ENCODE data around the gene MED9. TPM values are rescaled to one million over a fixed set of nuclear protein-coding genes. Genes with fewer than 3 reads are reported as not detected.

The MED9 gene
- total and polyA plus RNA-seq, 4 donors: 6.4 to 12.5 (median 8.8) TPM

GRCh38 chr17:17533901-17534441, 57.2 kb downstream of the MED9 start:
- H3K36me3 ChIP-seq (ENCODE audit: control insufficient read depth in 4 of 4, insufficient read depth in 3 of 4, low read depth in 1 of 4, low read length in 3 of 4): no peaks in the 10 kb centered on the region
- H3K4me3 ChIP-seq (ENCODE audit: low read depth in 1 of 3, low read length in 3 of 3): no peak overlapping the region
- no peaks in the 10 kb centered on the region for H3K27me3 ChIP-seq (ENCODE audit: control insufficient read depth in 4 of 4, insufficient read depth in 4 of 4, low read length in 3 of 4)
- DNase-seq (ENCODE audit: low spot score): no peak
- peak overlapping the region; percentile 37 to 71 for H3K27ac ChIP-seq (ENCODE audit: low read depth in 1 of 2, low read length in 2 of 2)
- no peaks in the 10 kb centered on the region for H3K9me3 ChIP-seq (ENCODE audit: control insufficient read depth in 4 of 4, low read length in 3 of 4)
- peaks cover 19 to 50% (median 35%) of the 10 kb centered on the region in 4 donors for H3K4me1 ChIP-seq (ENCODE audit: control insufficient read depth in 4 of 4, insufficient read depth in 4 of 4, low read length in 3 of 4)
- no peak overlapping the region for H3K9ac ChIP-seq (ENCODE audit: low read depth in 1 of 2, low read length in 2 of 2)
- TF ChIP-seq RAD21 (IDR thresholded peaks at IDR 0.05) (peak in 1 of 2 donors; percentile 8), JUND (IDR thresholded peaks at IDR 0.05) (peak in 1 of 2 donors; percentile 15), YY1 (IDR thresholded peaks at IDR 0.05) (no peak), EGR1 (IDR thresholded peaks at IDR 0.05; ENCODE audit: low read depth in 2 of 2) (no peak), HNF4G (IDR thresholded peaks at IDR 0.05) (no peak), NR2F2 (IDR thresholded peaks at IDR 0.05) (no peak), FOXA1 (IDR thresholded peaks at IDR 0.05) (peak; percentile 11), MAX (IDR thresholded peaks at IDR 0.05) (no peak), CTCF (IDR thresholded peaks at IDR 0.05; ENCODE audit: low read depth, low read length, missing input control) (no peak), SP1 (IDR thresholded peaks at IDR 0.05) (peak; percentile 64), FOXA2 (IDR thresholded peaks at IDR 0.05) (peak; percentile 75), GABPA (IDR thresholded peaks at IDR 0.05 in 1 of 2, conservative IDR thresholded peaks at IDR 0.05 in 1 of 2) (no peak), ATF3 (IDR thresholded peaks at IDR 0.05) (no peak), TAF1 (conservative IDR thresholded peaks at IDR 0.05) (no peak), HNF4A (conservative IDR thresholded peaks at IDR 0.05) (peak; percentile 39 to 58), RXRA (IDR thresholded peaks at IDR 0.05) (peak; percentile 59 to 84)
- TF ChIP-seq, protein P1, sequence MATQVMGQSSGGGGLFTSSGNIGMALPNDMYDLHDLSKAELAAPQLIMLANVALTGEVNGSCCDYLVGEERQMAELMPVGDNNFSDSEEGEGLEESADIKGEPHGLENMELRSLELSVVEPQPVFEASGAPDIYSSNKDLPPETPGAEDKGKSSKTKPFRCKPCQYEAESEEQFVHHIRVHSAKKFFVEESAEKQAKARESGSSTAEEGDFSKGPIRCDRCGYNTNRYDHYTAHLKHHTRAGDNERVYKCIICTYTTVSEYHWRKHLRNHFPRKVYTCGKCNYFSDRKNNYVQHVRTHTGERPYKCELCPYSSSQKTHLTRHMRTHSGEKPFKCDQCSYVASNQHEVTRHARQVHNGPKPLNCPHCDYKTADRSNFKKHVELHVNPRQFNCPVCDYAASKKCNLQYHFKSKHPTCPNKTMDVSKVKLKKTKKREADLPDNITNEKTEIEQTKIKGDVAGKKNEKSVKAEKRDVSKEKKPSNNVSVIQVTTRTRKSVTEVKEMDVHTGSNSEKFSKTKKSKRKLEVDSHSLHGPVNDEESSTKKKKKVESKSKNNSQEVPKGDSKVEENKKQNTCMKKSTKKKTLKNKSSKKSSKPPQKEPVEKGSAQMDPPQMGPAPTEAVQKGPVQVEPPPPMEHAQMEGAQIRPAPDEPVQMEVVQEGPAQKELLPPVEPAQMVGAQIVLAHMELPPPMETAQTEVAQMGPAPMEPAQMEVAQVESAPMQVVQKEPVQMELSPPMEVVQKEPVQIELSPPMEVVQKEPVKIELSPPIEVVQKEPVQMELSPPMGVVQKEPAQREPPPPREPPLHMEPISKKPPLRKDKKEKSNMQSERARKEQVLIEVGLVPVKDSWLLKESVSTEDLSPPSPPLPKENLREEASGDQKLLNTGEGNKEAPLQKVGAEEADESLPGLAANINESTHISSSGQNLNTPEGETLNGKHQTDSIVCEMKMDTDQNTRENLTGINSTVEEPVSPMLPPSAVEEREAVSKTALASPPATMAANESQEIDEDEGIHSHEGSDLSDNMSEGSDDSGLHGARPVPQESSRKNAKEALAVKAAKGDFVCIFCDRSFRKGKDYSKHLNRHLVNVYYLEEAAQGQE (IDR thresholded peaks at IDR 0.05): no peak
- TF ChIP-seq, protein P2, sequence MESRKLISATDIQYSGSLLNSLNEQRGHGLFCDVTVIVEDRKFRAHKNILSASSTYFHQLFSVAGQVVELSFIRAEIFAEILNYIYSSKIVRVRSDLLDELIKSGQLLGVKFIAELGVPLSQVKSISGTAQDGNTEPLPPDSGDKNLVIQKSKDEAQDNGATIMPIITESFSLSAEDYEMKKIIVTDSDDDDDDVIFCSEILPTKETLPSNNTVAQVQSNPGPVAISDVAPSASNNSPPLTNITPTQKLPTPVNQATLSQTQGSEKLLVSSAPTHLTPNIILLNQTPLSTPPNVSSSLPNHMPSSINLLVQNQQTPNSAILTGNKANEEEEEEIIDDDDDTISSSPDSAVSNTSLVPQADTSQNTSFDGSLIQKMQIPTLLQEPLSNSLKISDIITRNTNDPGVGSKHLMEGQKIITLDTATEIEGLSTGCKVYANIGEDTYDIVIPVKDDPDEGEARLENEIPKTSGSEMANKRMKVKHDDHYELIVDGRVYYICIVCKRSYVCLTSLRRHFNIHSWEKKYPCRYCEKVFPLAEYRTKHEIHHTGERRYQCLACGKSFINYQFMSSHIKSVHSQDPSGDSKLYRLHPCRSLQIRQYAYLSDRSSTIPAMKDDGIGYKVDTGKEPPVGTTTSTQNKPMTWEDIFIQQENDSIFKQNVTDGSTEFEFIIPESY (IDR thresholded peaks at IDR 0.05): no peak
- WGBS: 24% methylated on average over 3 of the region's 3 CpGs

All from liver (tissue), 9 donors.